Stimulated activated CD4-positive, alpha-beta T cell treated with anti-CD3 and anti-CD28 coated beads, Interleukin-12 subunit alpha, Interleukin-12 subunit beta, amount 100 ng/mL, for 24 hours (primary cell): ENCODE results near the gene CSMD2.
"Not testable (repeated sequence)": the region's sequence is repeated elsewhere in the genome, so short reads cannot be mapped to it uniquely, and the experiment has no call there.

Source experiments
- DNase-seq, 2 experiments: peaks; one replicate each; pipeline ENCODE4 v3.0.0-alpha.2; 2020; ENCODE audit warnings: low read depth in 2 of 2

The CSMD2 gene

DNA sequence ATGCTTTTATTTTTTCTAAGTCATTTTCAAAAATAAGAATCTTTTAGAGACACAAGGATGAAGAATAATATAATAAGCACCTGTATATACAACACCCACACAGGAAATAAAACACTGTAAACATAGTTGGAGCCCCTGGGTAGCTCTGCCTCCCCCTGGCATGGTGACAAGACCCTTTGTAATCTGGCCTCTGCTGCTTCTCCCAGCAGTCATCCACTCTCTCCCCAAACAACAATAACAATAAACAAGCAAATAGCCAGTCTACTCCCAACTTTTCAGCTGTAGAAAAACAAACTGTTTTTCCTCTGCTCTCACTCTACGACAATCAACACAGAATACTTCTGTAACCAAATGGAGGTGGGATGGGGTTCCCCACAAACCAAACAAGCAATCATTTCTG is 110.1 kb downstream of the CSMD2 start:
- no peak for DNase-seq

DNA sequence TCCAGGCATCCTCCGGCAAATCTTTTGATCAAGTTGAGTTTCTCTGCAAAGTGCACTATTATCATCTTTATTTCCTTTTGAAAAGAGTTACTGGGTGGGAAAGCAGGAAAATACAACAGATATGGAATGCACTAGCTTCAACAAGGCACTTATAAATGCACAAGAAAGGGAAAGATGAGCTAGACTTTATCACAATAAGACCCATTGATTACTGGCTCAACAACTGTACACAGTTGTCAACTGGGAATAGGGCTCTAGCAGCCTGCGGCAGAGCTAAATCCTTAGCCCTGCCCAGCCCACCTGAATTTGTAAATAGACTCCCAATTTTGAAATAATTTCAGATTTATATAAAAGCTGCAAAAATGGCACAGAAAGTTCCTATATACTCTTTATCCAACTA is 111.4 kb downstream of the CSMD2 start:
- DNase-seq, result no peak

DNA sequence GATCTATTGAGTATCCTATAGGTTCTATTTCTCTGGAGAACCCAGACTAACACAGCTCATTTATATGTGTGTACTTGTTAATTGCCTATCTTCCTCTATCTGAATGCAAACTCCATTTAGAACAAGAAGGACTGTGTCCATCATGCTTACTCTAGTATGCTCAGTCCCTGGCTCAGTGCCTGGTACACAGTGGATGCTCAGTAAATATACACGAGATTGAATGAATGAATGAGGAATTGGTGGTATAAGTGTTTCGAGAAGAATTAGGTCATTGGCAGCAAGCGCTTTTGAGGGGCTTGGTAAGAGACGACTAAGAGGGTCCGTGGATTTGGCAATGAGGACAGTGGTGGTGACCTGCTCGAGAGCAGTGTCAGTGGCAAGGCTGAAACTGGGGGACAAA is 112.5 kb downstream of the CSMD2 start:
- DNase-seq, result no peak

DNA sequence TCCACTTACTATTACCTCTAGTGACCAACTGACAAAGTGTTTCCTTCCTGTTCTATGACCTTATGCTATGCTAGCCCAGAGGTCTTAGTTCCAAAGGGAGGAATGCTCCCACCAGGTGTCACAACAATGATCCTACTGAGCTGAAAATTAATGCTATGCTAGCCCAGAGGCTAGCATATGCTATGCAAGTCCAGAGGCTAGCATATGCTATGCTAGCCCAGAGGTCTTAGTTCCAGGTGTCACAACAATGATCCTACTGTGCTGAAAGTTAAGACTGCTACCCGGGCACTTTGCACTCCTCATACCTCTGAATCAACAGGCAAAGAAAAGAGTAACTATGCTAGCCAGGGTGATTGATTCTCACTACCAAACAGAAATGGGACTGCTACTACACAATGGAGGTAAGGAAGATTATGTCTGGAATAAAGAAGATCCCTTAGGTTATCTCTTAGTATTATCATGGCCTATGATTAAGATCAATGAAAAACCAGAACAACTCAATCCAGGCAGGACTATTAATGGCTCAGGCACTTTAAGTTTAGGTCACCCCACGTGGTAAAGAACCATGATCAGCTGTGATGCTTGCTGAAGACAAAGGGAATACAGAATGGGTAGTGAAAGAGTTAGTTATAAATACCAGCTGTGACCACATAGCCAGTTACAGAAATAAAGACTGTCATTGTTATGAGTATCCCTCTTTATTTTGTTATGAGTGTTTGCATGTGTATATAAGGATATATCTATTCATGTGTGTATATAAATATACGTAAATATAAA is 114.1 kb downstream of the CSMD2 start:
- DNase-seq, result no peak

GRCh38 chr1:34049994-34050393 is 115.0 kb downstream of the CSMD2 start:
- no peak for DNase-seq

GRCh38 chr1:34049477-34049876 is 115.6 kb downstream of the CSMD2 start:
- no peak for DNase-seq

DNA sequence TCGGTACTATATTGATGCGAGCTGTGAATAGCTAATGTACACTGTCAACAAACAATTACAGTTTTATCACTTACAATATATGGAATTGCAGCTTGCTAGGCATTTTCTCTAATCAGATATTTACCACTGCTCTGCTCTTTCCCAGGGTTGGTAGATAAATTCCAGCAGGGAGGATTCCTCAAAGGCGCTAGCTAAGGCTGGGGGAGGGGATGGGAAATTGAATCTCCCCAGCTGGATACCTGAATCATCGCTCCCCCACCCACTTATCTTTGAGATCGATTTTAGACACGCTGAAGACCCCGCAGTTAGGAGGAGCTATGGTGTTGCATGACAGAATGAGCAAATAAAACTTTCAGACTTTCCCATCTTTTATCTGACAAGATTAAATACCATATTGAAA is 127.2 kb downstream of the CSMD2 start:
- DNase-seq, result no peak

DNA sequence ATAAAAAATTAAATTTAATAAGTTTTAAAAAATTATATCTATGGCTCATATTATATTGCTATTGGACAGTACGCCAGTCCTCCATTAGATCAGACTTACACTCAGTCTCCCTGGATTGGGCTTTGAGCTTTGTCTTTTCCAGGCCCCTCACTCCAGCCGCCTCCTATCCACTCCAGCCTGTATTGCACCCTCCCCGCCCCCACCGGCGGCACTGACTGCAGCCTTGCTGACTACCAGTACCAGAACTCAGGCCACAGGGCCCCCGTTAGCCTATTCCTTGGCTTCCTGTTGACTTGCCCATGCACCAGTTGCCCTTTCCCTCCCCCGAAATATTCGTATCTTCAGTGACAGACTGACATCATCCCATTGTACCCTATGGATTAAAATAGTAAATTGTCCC is 127.9 kb downstream of the CSMD2 start:
- no peak for DNase-seq

DNA sequence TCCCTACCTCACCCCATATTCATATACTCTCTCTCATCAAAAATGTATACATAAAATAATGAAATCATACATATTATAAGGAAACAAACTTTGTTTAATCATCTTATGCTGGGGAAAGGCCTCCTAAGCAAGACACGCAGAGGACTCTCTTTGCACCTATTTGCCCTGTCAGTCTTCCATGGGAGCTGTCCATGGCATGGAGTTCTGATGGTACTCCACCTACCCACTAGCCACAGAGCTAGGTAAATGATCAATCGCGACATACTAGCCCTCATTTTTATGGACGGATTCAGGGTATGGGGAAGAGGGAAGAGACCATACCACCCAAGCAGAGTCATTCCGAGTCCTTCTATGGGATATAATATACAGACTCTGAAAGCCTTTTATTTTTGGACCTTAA is 131.0 kb downstream of the CSMD2 start:
- no peak for DNase-seq

DNA sequence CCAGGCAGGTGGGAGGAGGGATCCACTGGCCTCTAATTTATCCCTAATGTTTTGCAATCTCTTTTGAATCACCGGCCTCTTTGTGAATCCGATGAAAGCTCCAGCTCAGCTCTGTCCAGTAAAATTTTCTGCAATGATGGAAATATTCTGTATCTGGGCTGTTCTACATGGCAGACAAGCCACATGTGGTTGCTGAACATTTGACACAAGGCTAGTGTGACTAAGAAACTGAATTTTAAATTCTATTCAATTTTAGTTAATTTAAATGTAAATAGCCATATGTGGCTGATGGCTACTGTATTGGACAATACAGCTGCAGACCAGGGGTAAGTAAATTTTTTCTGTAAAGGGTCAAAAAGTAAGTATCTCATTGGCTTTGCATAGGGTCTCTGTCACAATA is 135.1 kb downstream of the CSMD2 start:
- no peak for DNase-seq

DNA sequence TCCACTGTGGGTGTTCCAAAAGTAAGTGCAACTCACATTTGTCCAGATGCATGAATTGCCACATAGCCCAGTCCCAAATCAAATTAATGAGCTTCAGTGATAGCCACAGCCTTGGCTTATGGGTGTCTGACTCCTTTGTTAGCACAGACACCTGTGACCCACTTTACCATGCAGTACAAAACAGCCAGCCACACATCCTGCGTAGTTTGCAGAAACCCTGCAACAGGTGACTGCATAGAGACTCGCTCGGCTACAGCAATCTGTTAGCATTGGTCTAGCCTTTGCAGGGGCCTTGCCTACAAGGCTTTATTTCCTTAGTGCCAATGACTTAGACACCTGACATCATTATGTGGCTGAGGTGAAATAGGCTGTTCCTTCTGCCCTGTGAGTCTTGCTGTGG is 135.5 kb downstream of the CSMD2 start:
- no peak for DNase-seq

DNA sequence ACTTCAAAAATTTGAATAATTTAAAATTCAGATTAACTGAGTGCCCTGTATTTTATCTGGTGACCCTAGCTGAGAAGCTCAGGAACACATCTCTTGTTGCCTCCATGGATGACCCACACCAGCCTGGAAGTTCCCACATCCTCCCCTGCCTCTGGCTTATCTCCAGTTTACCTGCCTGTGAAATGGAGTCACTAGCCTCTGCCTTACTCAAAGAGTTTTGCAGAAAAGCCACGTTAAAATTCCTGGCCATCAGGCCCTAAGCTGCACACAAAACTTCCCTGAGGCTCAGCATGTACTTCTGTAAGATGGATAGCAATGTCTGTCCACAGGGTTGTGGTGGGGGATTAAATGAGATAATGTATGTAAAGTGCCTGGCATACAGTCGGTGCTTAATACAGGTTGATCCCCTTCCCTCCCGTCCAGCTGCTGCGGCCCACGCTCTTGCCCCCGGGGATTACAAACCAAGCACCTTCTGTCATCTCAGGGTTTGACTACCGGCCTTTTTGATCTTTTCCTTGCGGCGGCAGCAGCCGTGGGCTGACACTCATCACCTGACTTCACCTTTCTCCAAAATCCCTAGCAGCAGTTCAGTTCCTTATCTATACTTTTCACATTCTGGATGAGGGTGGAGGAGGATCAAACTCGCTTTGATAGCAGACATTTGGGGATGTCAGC is 136.5 kb downstream of the CSMD2 start:
- DNase-seq, result no peak

DNA sequence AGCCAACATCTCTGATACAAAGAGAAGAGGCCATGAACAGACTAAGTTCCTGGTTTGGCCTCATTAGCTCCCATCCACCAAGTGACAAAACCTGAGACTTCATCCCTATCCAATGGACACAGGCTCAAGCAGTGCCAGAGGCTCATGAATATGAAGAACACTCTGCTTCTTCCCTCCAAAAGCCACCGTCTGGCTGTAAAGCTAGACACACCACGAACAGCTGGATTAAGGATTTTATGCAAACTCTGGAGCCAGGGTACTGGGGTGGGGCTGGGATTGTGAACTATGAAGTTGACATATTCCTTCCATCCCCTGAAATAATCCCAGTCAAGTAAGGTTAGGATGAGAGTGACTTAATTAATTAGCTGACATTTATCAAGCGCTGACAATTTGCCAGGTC is 139.4 kb downstream of the CSMD2 start:
- DNase-seq, result no peak

GRCh38 chr1:34024485-34024884 is 140.5 kb downstream of the CSMD2 start:
- DNase-seq, result no peak

- no peak for DNase-seq
Observed at GRCh38 chr1:34019741-34020552, 145.1 kb downstream of the CSMD2 start.

GRCh38 chr1:34018285-34018684 is 146.7 kb downstream of the CSMD2 start:
- DNase-seq, result no peak

DNA sequence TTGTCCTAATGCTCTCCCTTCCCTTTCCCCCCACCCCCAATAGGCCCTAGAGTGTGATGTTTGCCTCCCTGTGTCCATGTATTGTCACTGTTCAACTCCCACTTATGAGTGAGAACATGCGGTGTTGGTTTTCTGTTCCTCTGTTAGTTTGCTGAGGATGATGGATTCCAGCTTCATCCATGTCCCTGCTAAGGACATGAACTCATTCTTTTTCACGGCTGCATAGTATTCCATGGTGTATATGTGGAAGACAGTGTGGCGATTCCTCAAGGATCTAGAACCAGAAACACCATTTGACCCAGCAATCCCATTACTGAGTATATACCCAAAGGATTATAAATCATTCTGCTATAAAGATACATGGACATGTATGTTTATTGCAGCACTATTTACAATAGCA is 148.7 kb downstream of the CSMD2 start:
- DNase-seq, result not testable (repeated sequence)

DNA sequence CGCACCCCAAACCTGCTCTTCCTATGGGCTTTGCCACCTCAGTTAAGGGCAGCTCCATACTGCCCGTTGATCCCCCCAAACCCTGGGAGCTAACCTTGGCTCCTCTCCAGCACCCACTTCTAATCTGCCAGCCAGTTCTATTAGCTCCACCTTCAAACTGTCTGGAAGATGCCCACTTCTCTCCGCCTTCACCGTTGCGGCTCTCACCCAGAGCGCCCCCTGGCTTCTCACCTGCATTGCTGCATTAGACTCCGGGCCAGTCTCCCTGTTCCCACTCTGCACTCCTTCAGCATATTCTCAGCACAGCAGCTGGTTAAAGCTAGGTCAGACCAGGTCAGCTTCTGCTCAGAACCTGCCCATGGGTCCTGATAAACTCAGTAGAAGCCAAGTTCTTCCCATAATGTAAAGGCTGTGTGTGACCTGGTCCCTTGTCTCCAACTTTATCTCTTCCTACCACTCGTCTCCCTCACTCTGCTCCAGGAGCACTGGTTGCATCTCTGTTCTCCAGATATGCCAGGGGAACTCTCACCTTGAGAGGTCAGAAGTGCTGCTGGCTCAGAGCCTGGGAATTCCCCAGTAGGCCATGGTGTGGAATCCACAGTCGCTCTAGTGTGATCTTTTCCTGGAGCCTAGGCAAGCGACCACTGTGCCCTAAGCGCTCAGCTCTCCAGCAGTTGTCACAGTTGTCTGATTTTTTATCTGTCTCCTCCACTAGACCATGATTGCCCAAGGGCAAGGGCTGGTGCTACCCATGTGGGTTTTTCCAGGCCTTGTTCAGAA is 150.9 kb downstream of the CSMD2 start:
- DNase-seq, result peak in 1 of 2 experiments; percentile 8

DNA sequence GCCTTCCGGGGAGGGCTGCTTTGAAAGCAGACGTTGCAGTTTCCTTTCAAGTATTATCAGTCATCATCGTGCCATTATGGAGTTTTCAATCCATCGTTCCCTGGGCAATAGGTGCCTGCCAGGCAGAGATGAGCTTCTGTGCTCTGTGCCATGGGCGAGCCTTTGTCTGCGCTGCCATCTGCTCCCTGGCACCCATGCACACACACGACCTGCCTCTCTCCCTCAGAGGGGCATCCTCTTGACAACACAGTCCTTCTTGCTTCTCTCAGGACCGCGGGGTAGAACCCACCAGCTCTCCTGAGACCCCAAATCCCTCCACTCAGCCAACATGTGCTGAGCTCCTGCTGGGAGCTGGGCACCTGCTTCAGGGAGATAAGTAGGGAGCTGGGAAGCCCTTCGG is 151.9 kb downstream of the CSMD2 start:
- no peak for DNase-seq

DNA sequence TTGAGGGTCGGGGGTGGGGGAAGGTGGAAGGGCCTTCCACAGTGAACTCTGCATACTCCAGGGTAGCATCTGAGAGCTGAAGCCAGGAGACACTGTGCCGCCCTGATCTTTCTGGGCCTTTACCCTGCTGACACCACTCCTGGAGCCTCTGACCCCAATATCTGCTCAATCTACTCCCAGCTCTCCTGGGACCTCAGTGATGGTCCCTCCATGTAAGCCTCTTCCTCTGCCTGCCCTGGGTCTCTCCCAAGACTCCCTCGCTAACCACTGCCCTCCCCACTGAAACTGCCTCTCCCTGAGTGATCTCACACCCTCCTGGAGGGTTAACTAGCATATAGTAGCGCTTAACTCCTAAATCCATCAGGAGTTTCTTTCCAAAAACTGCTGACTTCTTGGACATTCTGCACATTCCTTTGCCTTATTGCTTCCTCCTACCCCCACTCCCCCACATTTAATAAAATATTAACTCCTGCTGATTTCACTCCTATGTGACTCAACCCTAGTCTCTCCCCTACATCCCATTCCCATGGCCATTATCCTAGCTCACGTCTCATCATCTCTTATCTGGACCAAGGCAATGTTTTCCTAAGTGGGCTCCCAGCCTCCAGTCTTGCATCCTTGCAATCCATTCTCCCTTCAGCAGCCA is 155.6 kb downstream of the CSMD2 start:
- no peak for DNase-seq

- DNase-seq, result no peak
Observed at GRCh38 chr1:34007760-34008159, 157.3 kb downstream of the CSMD2 start.
